Loucy (cell line): ENCODE results near the gene CIITA.

Source experiments
- EZH2phosphoT487 ChIP-seq: fragments of 200-600 bp; IDR thresholded peaks from 2 replicates; pipeline ENCODE4 v1.6.1; 2018; ENCODE audit warnings: antibody characterized with exemption, mild to moderate bottlenecking, moderate library complexity, borderline replicate concordance
- TF ChIP-seq, protein P1 (sequence below): fragments of 200-600 bp; sonication (generic); conservative IDR thresholded peaks from 2 replicates; pipeline ENCODE4 v1.5.1; 2014; ENCODE audit warnings: mild to moderate bottlenecking, antibody characterized with exemption, low read length

DNA sequence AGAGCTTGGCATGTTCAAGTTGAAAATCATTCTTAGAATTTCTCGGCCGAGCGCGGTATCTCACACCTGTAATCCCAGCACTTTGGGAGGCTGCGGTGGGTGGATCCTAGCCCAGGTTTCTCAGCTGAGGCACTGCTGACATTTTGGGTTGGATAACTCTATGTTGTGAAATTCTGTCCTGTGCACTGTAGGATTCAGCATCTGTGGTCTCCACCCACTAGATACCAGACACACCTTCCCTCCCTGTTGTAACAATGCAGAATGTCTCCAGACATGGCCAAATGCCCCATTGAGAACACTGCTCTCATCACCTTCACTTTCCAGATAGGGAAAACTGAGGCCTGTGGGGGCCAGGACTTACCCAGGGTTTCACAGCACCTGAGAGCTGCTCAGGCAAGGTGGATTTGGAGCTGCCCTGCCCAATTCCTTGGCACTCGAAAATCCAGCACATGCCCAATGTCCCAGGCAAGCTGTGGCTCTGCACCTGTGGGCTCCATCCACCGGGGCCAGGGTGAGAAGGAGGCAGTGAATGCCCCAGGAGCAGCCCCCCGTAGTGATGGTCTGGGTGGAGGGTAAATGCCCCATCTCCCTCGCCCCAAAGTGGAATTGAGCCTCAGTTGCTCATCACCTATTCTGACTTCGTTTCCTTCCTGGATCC lies 38.3 kb upstream of the CIITA start:
- TF ChIP-seq, protein P1, sequence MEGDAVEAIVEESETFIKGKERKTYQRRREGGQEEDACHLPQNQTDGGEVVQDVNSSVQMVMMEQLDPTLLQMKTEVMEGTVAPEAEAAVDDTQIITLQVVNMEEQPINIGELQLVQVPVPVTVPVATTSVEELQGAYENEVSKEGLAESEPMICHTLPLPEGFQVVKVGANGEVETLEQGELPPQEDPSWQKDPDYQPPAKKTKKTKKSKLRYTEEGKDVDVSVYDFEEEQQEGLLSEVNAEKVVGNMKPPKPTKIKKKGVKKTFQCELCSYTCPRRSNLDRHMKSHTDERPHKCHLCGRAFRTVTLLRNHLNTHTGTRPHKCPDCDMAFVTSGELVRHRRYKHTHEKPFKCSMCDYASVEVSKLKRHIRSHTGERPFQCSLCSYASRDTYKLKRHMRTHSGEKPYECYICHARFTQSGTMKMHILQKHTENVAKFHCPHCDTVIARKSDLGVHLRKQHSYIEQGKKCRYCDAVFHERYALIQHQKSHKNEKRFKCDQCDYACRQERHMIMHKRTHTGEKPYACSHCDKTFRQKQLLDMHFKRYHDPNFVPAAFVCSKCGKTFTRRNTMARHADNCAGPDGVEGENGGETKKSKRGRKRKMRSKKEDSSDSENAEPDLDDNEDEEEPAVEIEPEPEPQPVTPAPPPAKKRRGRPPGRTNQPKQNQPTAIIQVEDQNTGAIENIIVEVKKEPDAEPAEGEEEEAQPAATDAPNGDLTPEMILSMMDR = no peak
- TF ChIP-seq EZH2phosphoT487 = no peak
